ENCODE results near the gene SNX8.

DNA sequence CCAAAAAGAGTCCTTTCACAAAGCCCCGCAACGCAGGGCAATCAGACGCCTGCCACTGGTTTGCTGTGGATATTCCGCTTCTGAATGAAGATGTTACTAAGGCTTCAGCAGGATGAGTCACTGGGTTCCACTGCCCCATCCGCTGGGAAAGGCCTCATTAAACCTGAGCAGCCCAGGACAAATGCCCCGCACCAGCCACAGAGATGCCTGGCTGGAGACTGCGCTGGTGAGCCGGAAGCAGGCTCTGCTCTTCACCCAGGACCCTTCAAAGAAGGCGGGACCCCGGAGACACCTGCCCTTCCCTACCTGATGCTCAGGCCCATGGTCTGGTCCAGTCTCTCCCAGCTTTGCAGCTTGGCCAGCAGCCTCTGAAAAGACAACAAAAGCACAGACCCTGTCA, 101.3 kb downstream of the SNX8 start:
- TF ChIP-seq CTCF (IDR thresholded peaks at IDR 0.05; ENCODE audit: low read depth, low read length) (no peak), EZH2phosphoT487 (IDR thresholded peaks at IDR 0.05; ENCODE audit: low read depth) (no peak)
